Middle frontal gyrus (tissue), 1 donor: ENCODE data around the gene SHROOM3.
"Not testable (repeated sequence)": the region's sequence is repeated elsewhere in the genome, so short reads cannot be mapped to it uniquely, and the experiment has no call there.

Source experiments
- DNase-seq: peaks from one replicate; pipeline ENCODE4 v3.0.0-alpha.2; 2015; ENCODE audit warnings: low spot score; ENCODE audit errors: extremely low spot score

SHROOM3 gene

GRCh38 chr4:76716658-76717057 lies 281.6 kb downstream of the SHROOM3 start:
- no peak for DNase-seq

GRCh38 chr4:76717431-76717830 lies 282.4 kb downstream of the SHROOM3 start:
- DNase-seq, result no peak

GRCh38 chr4:76718021-76718420 lies 283.0 kb downstream of the SHROOM3 start:
- no peak for DNase-seq

GRCh38 chr4:76718831-76719230 lies 283.8 kb downstream of the SHROOM3 start:
- no peak for DNase-seq

GRCh38 chr4:76720121-76720520 lies 285.1 kb downstream of the SHROOM3 start:
- DNase-seq, result no peak

GRCh38 chr4:76722146-76722545 lies 287.1 kb downstream of the SHROOM3 start:
- DNase-seq, result not testable (repeated sequence)

GRCh38 chr4:76722838-76723237 lies 287.8 kb downstream of the SHROOM3 start:
- DNase-seq, result no peak

GRCh38 chr4:76723373-76723772 lies 288.3 kb downstream of the SHROOM3 start:
- no peak for DNase-seq

GRCh38 chr4:76723924-76724323 lies 288.9 kb downstream of the SHROOM3 start:
- no peak for DNase-seq

GRCh38 chr4:76725039-76725438 lies 290.0 kb downstream of the SHROOM3 start:
- DNase-seq, result no peak

- DNase-seq, result no peak
Measured at GRCh38 chr4:76726176-76726575, 291.1 kb downstream of the SHROOM3 start.

- no peak for DNase-seq
Measured at GRCh38 chr4:76726631-76727030, 291.6 kb downstream of the SHROOM3 start.

- not testable (repeated sequence) for DNase-seq
Measured at GRCh38 chr4:76727934-76728333, 292.9 kb downstream of the SHROOM3 start.

GRCh38 chr4:76729460-76729859 lies 294.4 kb downstream of the SHROOM3 start:
- no peak for DNase-seq

GRCh38 chr4:76729980-76730379 lies 295.0 kb downstream of the SHROOM3 start:
- no peak for DNase-seq

- no peak for DNase-seq
Measured at GRCh38 chr4:76732246-76732645, 297.2 kb downstream of the SHROOM3 start.

- no peak for DNase-seq
Measured at GRCh38 chr4:76733068-76733771, 298.2 kb downstream of the SHROOM3 start.

GRCh38 chr4:76736414-76736813 lies 301.4 kb downstream of the SHROOM3 start:
- DNase-seq, result no peak

GRCh38 chr4:76737180-76737579 lies 302.2 kb downstream of the SHROOM3 start:
- no peak for DNase-seq

GRCh38 chr4:76737771-76738085 lies 302.7 kb downstream of the SHROOM3 start:
- no peak for DNase-seq

- no peak for DNase-seq
Measured at GRCh38 chr4:76738086-76738931, 303.3 kb downstream of the SHROOM3 start.

GRCh38 chr4:76740192-76740591 lies 305.2 kb downstream of the SHROOM3 start:
- DNase-seq, result no peak
